Stomach (tissue), 4 donors: ENCODE results near the gene C1QTNF12.

Experiments used
- EP300 ChIP-seq: sonication (generic); formaldehyde crosslinking; IDR thresholded peaks from one replicate; pipeline ENCODE4 v1.6.1; 2017; ENCODE audit warnings: antibody characterized with exemption
- POLR2A ChIP-seq, 4 donors: fragments of 450-650 bp; IDR thresholded peaks; one replicate each; pipeline ENCODE4 v1.6.1; 2016; ENCODE audit warnings: antibody characterized with exemption in 4 of 4, control low read depth in 2 of 4, mild to moderate bottlenecking in 1 of 4, moderate library complexity in 1 of 4
- POLR2AphosphoS5 ChIP-seq, 3 donors: sonication (generic); formaldehyde crosslinking; IDR thresholded peaks; one replicate each; pipeline ENCODE4 v1.6.1; 2016; ENCODE audit warnings: antibody characterized with exemption in 3 of 3
- TF ChIP-seq, protein P1 (sequence below), 7 experiments: fragments of 450-650 bp in 4 of 7; fragments of 200-600 bp in 3 of 7; sonication (generic) in 3 of 7; IDR thresholded peaks; one replicate each; pipeline ENCODE4 v1.5.1; 2016 to 2019; ENCODE audit warnings: antibody characterized with exemption in 7 of 7, control low read depth in 2 of 7, mild to moderate bottlenecking in 1 of 7

DNA sequence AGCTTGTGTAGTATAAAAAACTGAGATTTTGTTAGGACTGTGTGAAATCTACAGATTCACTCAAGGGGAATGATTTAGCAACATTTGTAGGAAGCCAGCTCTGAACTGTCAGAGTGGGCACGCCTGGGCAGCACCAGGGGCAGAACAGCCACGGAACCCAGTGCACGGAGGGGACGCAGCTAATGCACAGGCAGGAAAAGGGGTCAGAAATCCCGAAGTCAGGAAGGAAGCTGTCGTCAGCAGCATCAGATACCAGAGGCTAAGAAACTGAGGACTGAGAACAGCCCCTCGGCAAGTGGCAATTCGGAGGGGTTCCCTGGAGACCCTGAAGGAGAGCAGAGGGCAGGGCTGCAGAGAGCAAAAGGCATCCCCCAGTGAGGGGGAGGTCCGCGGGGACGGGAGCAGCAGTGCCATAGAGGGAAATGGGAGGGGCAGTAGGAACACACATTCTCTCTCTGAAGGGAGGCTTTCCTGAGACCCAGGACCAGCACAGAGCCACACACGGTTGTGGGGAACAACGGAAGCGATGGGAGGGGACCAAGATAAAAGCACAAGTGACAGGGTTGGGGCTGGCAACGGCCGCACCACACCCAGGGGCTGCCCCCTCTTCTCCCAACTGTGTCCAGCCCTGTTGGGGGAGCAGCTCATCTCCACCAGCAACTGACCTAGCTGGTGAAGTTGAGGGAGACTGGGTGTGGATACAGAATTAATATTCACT is 14.5 kb upstream of the C1QTNF12 start:
- TF ChIP-seq, protein P1, sequence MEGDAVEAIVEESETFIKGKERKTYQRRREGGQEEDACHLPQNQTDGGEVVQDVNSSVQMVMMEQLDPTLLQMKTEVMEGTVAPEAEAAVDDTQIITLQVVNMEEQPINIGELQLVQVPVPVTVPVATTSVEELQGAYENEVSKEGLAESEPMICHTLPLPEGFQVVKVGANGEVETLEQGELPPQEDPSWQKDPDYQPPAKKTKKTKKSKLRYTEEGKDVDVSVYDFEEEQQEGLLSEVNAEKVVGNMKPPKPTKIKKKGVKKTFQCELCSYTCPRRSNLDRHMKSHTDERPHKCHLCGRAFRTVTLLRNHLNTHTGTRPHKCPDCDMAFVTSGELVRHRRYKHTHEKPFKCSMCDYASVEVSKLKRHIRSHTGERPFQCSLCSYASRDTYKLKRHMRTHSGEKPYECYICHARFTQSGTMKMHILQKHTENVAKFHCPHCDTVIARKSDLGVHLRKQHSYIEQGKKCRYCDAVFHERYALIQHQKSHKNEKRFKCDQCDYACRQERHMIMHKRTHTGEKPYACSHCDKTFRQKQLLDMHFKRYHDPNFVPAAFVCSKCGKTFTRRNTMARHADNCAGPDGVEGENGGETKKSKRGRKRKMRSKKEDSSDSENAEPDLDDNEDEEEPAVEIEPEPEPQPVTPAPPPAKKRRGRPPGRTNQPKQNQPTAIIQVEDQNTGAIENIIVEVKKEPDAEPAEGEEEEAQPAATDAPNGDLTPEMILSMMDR (IDR thresholded peaks at IDR 0.05), result no peak
- TF ChIP-seq POLR2AphosphoS5 (IDR thresholded peaks at IDR 0.05) (no peak), EP300 (no peak), POLR2A (IDR thresholded peaks at IDR 0.05) (no peak)
